Measurements from ENCODE around the gene FOSL1. TPM values are rescaled to one million over a fixed set of nuclear protein-coding genes. Genes with fewer than 3 reads are reported as not detected.
"Not testable (repeated sequence)": the region's sequence is repeated elsewhere in the genome, so short reads cannot be mapped to it uniquely, and the experiment has no call there.

FOSL1 gene
- total RNA-seq, 4 donors from 2014 or later = 0.36 to 9.3 (median 5.2) TPM

- intact Hi-C loops (cut with DNase I; ENCODE audit: low total_unique reads) (no loop called here), in situ Hi-C loops (cut with MboI; ENCODE audit: low sequenced_read_pairs in 4 of 4) (no loop called here)
- TF ChIP-seq POLR2A (IDR thresholded peaks at IDR 0.05) (no peak), CTCF (IDR thresholded peaks at IDR 0.05 in 4 of 5, conservative IDR thresholded peaks at IDR 0.05 in 1 of 5) (no peak)
- H3K4me3 ChIP-seq = no peak overlapping the region
- H3K36me3 ChIP-seq = peaks cover 0 to 30% of the 10 kb centered on the region in 2 donors
- no peak overlapping the region for H3K27ac ChIP-seq
- peaks cover 0 to 4% (median 0%) of the 10 kb centered on the region in 3 donors for H3K9me3 ChIP-seq
- no peaks in the 10 kb centered on the region for H3K4me1 ChIP-seq
- DNase-seq (no peak), ATAC-seq (no peak)
- H3K27me3 ChIP-seq = no peaks in the 10 kb centered on the region
Observed at GRCh38 chr11:65849366-65849765, 50.8 kb downstream of the FOSL1 start.

- H3K4me1 ChIP-seq; ATAC-seq; DNase-seq; H3K27ac ChIP-seq; H3K9me3 ChIP-seq; in situ Hi-C loops (cut with MboI; ENCODE audit: low sequenced_read_pairs in 4 of 4); intact Hi-C loops (cut with DNase I; ENCODE audit: low total_unique reads); H3K4me3 ChIP-seq; H3K27me3 ChIP-seq: not testable (repeated sequence)
- H3K36me3 ChIP-seq = peaks cover 0 to 24% of the 10 kb centered on the region in 2 donors
Observed at GRCh38 chr11:65848693-65849092, 51.5 kb downstream of the FOSL1 start.

DNA sequence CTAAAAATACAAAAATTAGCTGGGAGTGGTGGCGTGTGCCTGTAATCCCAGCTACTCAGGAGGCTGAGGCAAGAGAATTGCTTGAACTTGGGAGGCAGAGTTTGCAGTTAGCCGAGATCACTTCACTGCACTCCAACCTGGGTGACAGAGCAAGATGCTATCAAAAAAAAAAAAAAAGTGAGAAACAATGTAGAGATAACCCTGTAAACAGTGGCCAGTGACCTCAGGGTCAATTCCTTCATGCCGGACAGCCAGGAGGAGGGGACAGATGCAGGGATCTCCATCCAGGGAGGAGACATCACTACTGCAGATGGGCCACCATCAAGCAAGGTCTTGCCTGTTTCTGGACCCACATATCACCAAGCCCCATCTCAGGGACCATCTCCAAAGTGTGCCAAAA, 52.4 kb downstream of the FOSL1 start:
- TF ChIP-seq POLR2A (IDR thresholded peaks at IDR 0.05) (no peak), CTCF (IDR thresholded peaks at IDR 0.05 in 4 of 5, conservative IDR thresholded peaks at IDR 0.05 in 1 of 5) (no peak)
- no peak overlapping the region for H3K4me3 ChIP-seq
- no peaks in the 10 kb centered on the region for H3K4me1 ChIP-seq
- no peaks in the 10 kb centered on the region for H3K27me3 ChIP-seq
- in situ Hi-C loops (cut with MboI; ENCODE audit: low sequenced_read_pairs in 4 of 4) = no loop called here
- peaks cover 0 to 4% (median 0%) of the 10 kb centered on the region in 3 donors for H3K9me3 ChIP-seq
- intact Hi-C loops (cut with DNase I; ENCODE audit: low total_unique reads) = no loop called here
- ATAC-seq = no peak
- H3K36me3 ChIP-seq = peaks cover 0 to 14% of the 10 kb centered on the region in 2 donors
- no peak for DNase-seq
- no peak overlapping the region for H3K27ac ChIP-seq

- H3K27ac ChIP-seq = no peak overlapping the region
- no peaks in the 10 kb centered on the region for H3K36me3 ChIP-seq
- no peak for ATAC-seq
- intact Hi-C loops (cut with DNase I; ENCODE audit: low total_unique reads) = no loop called here
- in situ Hi-C loops (cut with MboI; ENCODE audit: low sequenced_read_pairs in 4 of 4) = no loop called here
- TF ChIP-seq CTCF (IDR thresholded peaks at IDR 0.05 in 4 of 5, conservative IDR thresholded peaks at IDR 0.05 in 1 of 5) (no peak), POLR2A (IDR thresholded peaks at IDR 0.05) (no peak)
- H3K9me3 ChIP-seq = no peaks in the 10 kb centered on the region
- no peaks in the 10 kb centered on the region for H3K4me1 ChIP-seq
- DNase-seq = no peak
- H3K27me3 ChIP-seq = no peaks in the 10 kb centered on the region
- no peak overlapping the region for H3K4me3 ChIP-seq
Observed at GRCh38 chr11:65844231-65844872, 55.8 kb downstream of the FOSL1 start.

- DNase-seq (no peak), ATAC-seq (no peak)
- in situ Hi-C loops (cut with MboI; ENCODE audit: low sequenced_read_pairs in 4 of 4) (no loop called here), intact Hi-C loops (cut with DNase I; ENCODE audit: low total_unique reads) (no loop called here)
- Histone ChIP-seq H3K27ac (no peak overlapping the region), H3K27me3 (no peaks in the 10 kb centered on the region), H3K9me3 (no peaks in the 10 kb centered on the region), H3K4me1 (no peaks in the 10 kb centered on the region), H3K36me3 (no peaks in the 10 kb centered on the region), H3K4me3 (no peak overlapping the region)
- TF ChIP-seq CTCF (IDR thresholded peaks at IDR 0.05 in 4 of 5, conservative IDR thresholded peaks at IDR 0.05 in 1 of 5) = no peak
Observed at GRCh38 chr11:65843811-65844210, 56.4 kb downstream of the FOSL1 start.
